IMR-90 (cell line): ENCODE measurements around the gene TGFBI. TPM values are rescaled to one million over a fixed set of nuclear protein-coding genes. Genes with fewer than 3 reads are reported as not detected.

ENCODE experiments used
- ATAC-seq: fragments of 200-7000 bp; cut with Tn5 transposase; 2 replicates; pipeline ENCODE4 v1.9.1; 2020; ENCODE audit warnings: low read depth, mild to moderate bottlenecking, moderate library complexity
- BruUV-seq: library from RNA; stranded (reverse); fragments of 400-500 nt; replicated peaks from 2 replicates; lab custom pipeline; 2021; lab: Mats Ljungman, UMichigan
- CTCF ChIA-PET: fragments of 300-600 bp; formaldehyde crosslinking; extraction: SDS; loops from one replicate; lab custom pipeline; 2021; ENCODE audit warnings: antibody characterized with exemption; lab: Yijun Ruan, JAX
- POLR2A ChIA-PET: fragments of 300-600 bp; sonication (Branson Sonifier 250); formaldehyde crosslinking; loops from one replicate; lab custom pipeline; 2022; ENCODE audit warnings: antibody characterized with exemption; ENCODE audit not compliant: unreplicated experiment; lab: Charles Lee
- DNase-seq: peaks from one replicate; pipeline ENCODE4 v3.0.0; 2013
- H2AFZ ChIP-seq: replicated peaks from 2 replicates; pipeline ENCODE3; 2013; ENCODE audit warnings: low read length, mild to moderate bottlenecking; ENCODE audit not compliant: poor library complexity
- H2AK5ac ChIP-seq: 2 replicates; pipeline ENCODE4 v1.6.1; 2013; ENCODE audit warnings: low read depth, low read length, inconsistent platforms
- H2AK9ac ChIP-seq: replicated peaks from 2 replicates; pipeline ENCODE3; 2013; ENCODE audit warnings: mild to moderate bottlenecking, low read depth, low read length, moderate library complexity; ENCODE audit not compliant: poor library complexity
- H2BK120ac ChIP-seq: 2 replicates; pipeline ENCODE4 v1.6.1; 2013; ENCODE audit warnings: low read depth, low read length, inconsistent platforms
- H2BK15ac ChIP-seq: 3 replicates; pipeline ENCODE4 v1.6.1; 2013; ENCODE audit warnings: low read depth, low read length, inconsistent platforms
- H2BK20ac ChIP-seq: 2 replicates; pipeline ENCODE4 v1.6.1; 2013; ENCODE audit warnings: low read depth, mild to moderate bottlenecking, inconsistent platforms, low read length, moderate library complexity
- H2BK5ac ChIP-seq: 2 replicates; pipeline ENCODE4 v1.6.1; 2013; ENCODE audit warnings: mild to moderate bottlenecking, low read depth, low read length, inconsistent platforms; ENCODE audit not compliant: poor library complexity, severe bottlenecking
- H3K14ac ChIP-seq: replicated peaks from 2 replicates; pipeline ENCODE4 v1.6.1; 2013; ENCODE audit warnings: low read depth, low read length, inconsistent platforms
- H3K18ac ChIP-seq: 2 replicates; pipeline ENCODE4 v1.6.1; 2013; ENCODE audit warnings: low read depth, low read length, control low read depth
- H3K23ac ChIP-seq: 2 replicates; pipeline ENCODE4 v1.6.1; 2013; ENCODE audit warnings: low read depth, low read length, inconsistent platforms
- H3K27ac ChIP-seq: 2 replicates; pipeline ENCODE4 v1.5.1; 2013; ENCODE audit warnings: mild to moderate bottlenecking, control low read depth, low read length; ENCODE audit not compliant: insufficient read depth
- H3K27me3 ChIP-seq: 2 replicates; pipeline ENCODE4 v1.6.1; 2013; ENCODE audit warnings: low read length; ENCODE audit not compliant: control insufficient read depth, insufficient read depth
- H3K36me3 ChIP-seq: 2 replicates; pipeline ENCODE4 v1.6.1; 2013; ENCODE audit warnings: low read length, mixed read lengths; ENCODE audit not compliant: control insufficient read depth, insufficient read depth
- H3K4ac ChIP-seq: 2 replicates; pipeline ENCODE4 v1.6.1; 2013; ENCODE audit warnings: low read depth, low read length, inconsistent platforms
- H3K4me1 ChIP-seq: 2 replicates; pipeline ENCODE4 v1.6.1; 2013; ENCODE audit warnings: low read length, mixed read lengths; ENCODE audit not compliant: control insufficient read depth, insufficient read depth
- H3K4me2 ChIP-seq: 2 replicates; pipeline ENCODE4 v1.6.1; 2013; ENCODE audit warnings: low read depth, mild to moderate bottlenecking, control low read depth, low read length, moderate library complexity
- H3K4me3 ChIP-seq: 2 replicates; pipeline ENCODE4 v1.5.1; 2013; ENCODE audit warnings: low read depth, mild to moderate bottlenecking, control low read depth, low read length, moderate library complexity; ENCODE audit not compliant: insufficient read depth
- H3K56ac ChIP-seq: 2 replicates; pipeline ENCODE4 v1.6.1; 2013; ENCODE audit warnings: low read length, inconsistent platforms; ENCODE audit not compliant: insufficient read depth; ENCODE audit errors: extremely low read depth
- H3K79me1 ChIP-seq, 2 experiments: 2 replicates each; pipeline ENCODE4 v1.6.1; 2013; ENCODE audit warnings: low read length in 2 of 2, inconsistent platforms in 1 of 2, low read depth in 1 of 2
- H3K9ac ChIP-seq: 2 replicates; pipeline ENCODE4 v1.6.1; 2013; ENCODE audit warnings: low read depth, low read length, control low read depth
- H3K9me1 ChIP-seq: 2 replicates; pipeline ENCODE4 v1.6.1; 2013; ENCODE audit warnings: low read length, inconsistent platforms; ENCODE audit not compliant: insufficient read depth
- H3K9me3 ChIP-seq: 2 replicates; pipeline ENCODE4 v1.6.1; 2013; ENCODE audit warnings: low read length; ENCODE audit not compliant: control insufficient read depth, insufficient read depth
- H4K20me1 ChIP-seq: 2 replicates; pipeline ENCODE4 v1.6.1; 2013; ENCODE audit warnings: low read length, inconsistent platforms; ENCODE audit not compliant: insufficient read depth
- H4K5ac ChIP-seq: 2 replicates; pipeline ENCODE4 v1.6.1; 2013; ENCODE audit warnings: mild to moderate bottlenecking, low read depth, low read length, control low read depth
- H4K8ac ChIP-seq, 2 experiments: 2 replicates each; pipeline ENCODE4 v1.6.1; 2013; ENCODE audit warnings: low read depth in 2 of 2, low read length in 2 of 2, control low read depth in 1 of 2, inconsistent platforms in 1 of 2
- H4K91ac ChIP-seq: 2 replicates; pipeline ENCODE4 v1.6.1; 2013; ENCODE audit warnings: low read depth, low read length, inconsistent platforms; ENCODE audit not compliant: insufficient read depth
- BHLHE40 ChIP-seq: fragments of 150-350 bp; IDR thresholded peaks from 2 replicates; pipeline ENCODE4 v1.6.1; 2016; ENCODE audit warnings: mild to moderate bottlenecking, low read depth, low read length
- CEBPB ChIP-seq: IDR thresholded peaks from 2 replicates; pipeline ENCODE4 v1.6.1; 2012; ENCODE audit warnings: low read depth, low read length, improper control_type of control experiment
- CHD1 ChIP-seq: IDR thresholded peaks from 2 replicates; pipeline ENCODE4 v1.6.1; 2012; ENCODE audit warnings: low read depth, low read length, improper control_type of control experiment
- CTCF ChIP-seq: conservative IDR thresholded peaks from 2 replicates; pipeline ENCODE4 v1.5.1; 2012; ENCODE audit warnings: mild to moderate bottlenecking, low read depth, low read length, improper control_type of control experiment
- ELK1 ChIP-seq: fragments of 150-350 bp; IDR thresholded peaks from 2 replicates; pipeline ENCODE4 v1.6.1; 2016; ENCODE audit warnings: low read depth, mild to moderate bottlenecking, low read length, moderate library complexity, borderline replicate concordance
- FOS ChIP-seq: fragments of 150-350 bp; IDR thresholded peaks from 2 replicates; pipeline ENCODE4 v1.6.1; 2016; ENCODE audit warnings: low read depth, low read length
- MAFK ChIP-seq: IDR thresholded peaks from 2 replicates; pipeline ENCODE4 v1.6.1; 2012; ENCODE audit warnings: low read depth, low read length, improper control_type of control experiment
- MAZ ChIP-seq: IDR thresholded peaks from 2 replicates; pipeline ENCODE4 v1.6.1; 2012; ENCODE audit warnings: low read depth, mild to moderate bottlenecking, low read length, improper control_type of control experiment, moderate library complexity, borderline replicate concordance
- MXI1 ChIP-seq: IDR thresholded peaks from 2 replicates; pipeline ENCODE4 v1.6.1; 2012; ENCODE audit warnings: low read depth, mild to moderate bottlenecking, low read length, moderate library complexity, borderline replicate concordance
- NFE2L2 ChIP-seq: fragments of 150-350 bp; IDR thresholded peaks from 2 replicates; pipeline ENCODE4 v1.6.1; 2016; ENCODE audit warnings: low read depth, mild to moderate bottlenecking, low read length
- POLR2A ChIP-seq: IDR thresholded peaks from 2 replicates; pipeline ENCODE4 v1.6.1; 2012; ENCODE audit warnings: mild to moderate bottlenecking, low read depth, low read length
- RAD21 ChIP-seq: IDR thresholded peaks from 2 replicates; pipeline ENCODE4 v1.6.1; 2012; ENCODE audit warnings: low read length, improper control_type of control experiment
- RCOR1 ChIP-seq: IDR thresholded peaks from 2 replicates; pipeline ENCODE4 v1.6.1; 2012; ENCODE audit warnings: mild to moderate bottlenecking, low read length, improper control_type of control experiment; ENCODE audit not compliant: insufficient replicate concordance
- SMC3 ChIP-seq: fragments of 150-350 bp; IDR thresholded peaks from 2 replicates; pipeline ENCODE4 v1.6.1; 2016; ENCODE audit warnings: low read depth, mild to moderate bottlenecking, antibody characterized with exemption, low read length, moderate library complexity
- USF2 ChIP-seq: fragments of 150-350 bp; IDR thresholded peaks from 2 replicates; pipeline ENCODE4 v1.6.1; 2017; ENCODE audit warnings: mild to moderate bottlenecking, antibody characterized with exemption, low read length, low read depth
- WGBS, 2 experiments: methylation state at CpG; one replicate each; pipeline versions ENCODE4 v1.1.5 to v1.1.7; 2013; ENCODE audit warnings: missing lambda C conversion rate in 2 of 2; ENCODE audit not compliant: insufficient read length in 1 of 2; ENCODE audit errors: extremely low coverage in 2 of 2; 5-methylcytosine and 5-hydroxymethylcytosine counted together
- dilution Hi-C: fragments of 300-500 bp; cut with HindIII; formaldehyde crosslinking; loops from one replicate; pipeline ENCODE4 v1.14.3; 2018; ENCODE audit warnings: low sequenced_read_pairs; ENCODE audit not compliant: unreplicated experiment
- in situ Hi-C: fragments of 300-500 bp; cut with MboI; formaldehyde crosslinking; loops from 3 replicates; pipeline ENCODE4 v1.14.3; 2019; ENCODE audit warnings: low sequenced_read_pairs, inconsistent platforms, mixed read lengths
- intact Hi-C: fragments of 100-400 bp; cut with micrococcal nuclease; formaldehyde crosslinking; loops from 2 replicates; pipeline ENCODE4 v1.10.0; 2022
- polyA plus RNA-seq, 3 experiments: library from polyadenylated mRNA; depleted of rRNA; stranded (reverse); fragments of >200 nt; gene quantifications; 2 replicates each; pipeline ENCODE4 v1.2.3, GENCODE V29; 2012; ENCODE audit warnings: low replicate concordance in 1 of 3
- total RNA-seq: library from RNA; depleted of rRNA; stranded (reverse); fragments of >200 nt; gene quantifications from 2 replicates; pipeline ENCODE4 v1.2.3, GENCODE V29; 2012

TGFBI gene
- total and polyA plus RNA-seq, 2 of the 4 experiments (the other 2 are of a cell fraction): 618 to 1,551 TPM

- ChIA-PET POLR2A (no interaction called here), CTCF (no interaction called here)
- no peak for DNase-seq
- H3K79me1 ChIP-seq: no peaks in the 10 kb centered on the region
- no peak overlapping the region for H3K4ac ChIP-seq
- H3K36me3 ChIP-seq: no peaks in the 10 kb centered on the region
- no peak overlapping the region for H3K27ac ChIP-seq
- no TSS peak for BruUV-seq
- H4K8ac ChIP-seq: no peak overlapping the region
- no peak overlapping the region for H3K23ac ChIP-seq
- H3K14ac ChIP-seq: no peak overlapping the region
- no peak overlapping the region for H3K56ac ChIP-seq
- no peak overlapping the region for H2BK120ac ChIP-seq
- no peak for TF ChIP-seq SMC3
- no peak for TF ChIP-seq USF2
- TF ChIP-seq NFE2L2: no peak
- TF ChIP-seq MAZ: no peak
- TF ChIP-seq FOS: no peak
- no peak for TF ChIP-seq CEBPB
- no peak for TF ChIP-seq BHLHE40
- no peak for TF ChIP-seq POLR2A
- TF ChIP-seq CHD1: no peak
- no peak for TF ChIP-seq MAFK
- TF ChIP-seq RAD21: no peak
- no peak for TF ChIP-seq RCOR1
- no peak for TF ChIP-seq MXI1
- no peak for TF ChIP-seq ELK1
- TF ChIP-seq CTCF: no peak
- no peak for ATAC-seq
- H2AK5ac ChIP-seq: no peak overlapping the region
- H3K18ac ChIP-seq: no peak overlapping the region
- dilution Hi-C loops: no loop called here
- in situ Hi-C loops: loop anchor here (25.0 kb wide), 1 partner anchor 446 kb away; no protein-coding TSS in a partner anchor
- no peak overlapping the region for H4K91ac ChIP-seq
- H3K4me2 ChIP-seq: no peak overlapping the region
- intact Hi-C loops: no loop called here
- H4K5ac ChIP-seq: no peak overlapping the region
- H4K20me1 ChIP-seq: no peaks in the 10 kb centered on the region
- no peak overlapping the region for H2AFZ ChIP-seq
- WGBS, 2 experiments: no CpG with 5 or more reads among the region's 1 CpG
- no peak overlapping the region for H2BK5ac ChIP-seq
- no peaks in the 10 kb centered on the region for H3K4me1 ChIP-seq
- H2BK20ac ChIP-seq: no peak overlapping the region
- no peak overlapping the region for H2AK9ac ChIP-seq
- H2BK15ac ChIP-seq: no peak overlapping the region
- H3K9me3 ChIP-seq: no peaks in the 10 kb centered on the region
- no peak overlapping the region for H3K4me3 ChIP-seq
- H3K9me1 ChIP-seq: no peaks in the 10 kb centered on the region; the same call in 1 of the 2 replicates
- H3K27me3 ChIP-seq: peaks cover 28% of the 10 kb centered on the region
- H3K9ac ChIP-seq: no peak overlapping the region
Observed at GRCh38 chr5:136108766-136109165, 80.0 kb downstream of the TGFBI start.
